NCI-H187 treated with DMSO at 0.1 percent for 48 hours (cell line): ENCODE results near the gene KCNA5.

Experiments used
- DNase-seq: peaks from one replicate; lab custom pipeline; 2025; lab: John Stamatoyannopoulos, UW

Gene KCNA5

GRCh38 chr12:5064913-5065490 lies 21.3 kb downstream of the KCNA5 start:
- DNase-seq, result no peak

- no peak for DNase-seq
These were observed 22.6 kb downstream of the KCNA5 start for GRCh38 chr12:5066251-5066650.

GRCh38 chr12:5068126-5068525 lies 24.4 kb downstream of the KCNA5 start:
- DNase-seq, result no peak

- no peak for DNase-seq
These were observed 24.9 kb downstream of the KCNA5 start for GRCh38 chr12:5068619-5069018.

- no peak for DNase-seq
These were observed 26.4 kb downstream of the KCNA5 start for GRCh38 chr12:5070090-5070489.

- DNase-seq, result no peak
These were observed 27.8 kb downstream of the KCNA5 start for GRCh38 chr12:5071496-5071895.

- no peak for DNase-seq
These were observed 28.6 kb downstream of the KCNA5 start for GRCh38 chr12:5072311-5072710.

- no peak for DNase-seq
These were observed 29.4 kb downstream of the KCNA5 start for GRCh38 chr12:5073054-5073453.

GRCh38 chr12:5073853-5074252 lies 30.2 kb downstream of the KCNA5 start:
- DNase-seq, result no peak

GRCh38 chr12:5076761-5077160 lies 33.1 kb downstream of the KCNA5 start:
- peak; percentile 42 for DNase-seq

- peak; percentile 46 for DNase-seq
These were observed 34.7 kb downstream of the KCNA5 start for GRCh38 chr12:5078423-5078822.

GRCh38 chr12:5081016-5081415 lies 37.3 kb downstream of the KCNA5 start:
- DNase-seq, result no peak

- no peak for DNase-seq
These were observed 40.5 kb downstream of the KCNA5 start for GRCh38 chr12:5083955-5084849.

- DNase-seq, result no peak
These were observed 42.2 kb downstream of the KCNA5 start for GRCh38 chr12:5085896-5086295.

GRCh38 chr12:5087831-5088554 lies 44.3 kb downstream of the KCNA5 start:
- DNase-seq, result no peak

- DNase-seq, result no peak
These were observed 45.0 kb downstream of the KCNA5 start for GRCh38 chr12:5088586-5089264.

GRCh38 chr12:5094551-5094950 lies 50.9 kb downstream of the KCNA5 start:
- DNase-seq, result no peak

GRCh38 chr12:5094986-5095385 lies 51.3 kb downstream of the KCNA5 start:
- no peak for DNase-seq
